Fibroblast of pulmonary artery (primary cell): ENCODE measurements around the gene DDA1.
"Not testable (repeated sequence)": the region's sequence is repeated elsewhere in the genome, so short reads cannot be mapped to it uniquely, and the experiment has no call there.

Source experiments
- DNase-seq: peaks from one replicate; pipeline ENCODE4 v3.0.0-alpha.2; 2010; ENCODE audit warnings: low read depth
- H3K4me3 ChIP-seq: replicated peaks from 2 replicates; pipeline ENCODE4 v1.5.1; 2011; ENCODE audit warnings: low read depth, mild to moderate bottlenecking, control low read depth, low read length, moderate library complexity
- CTCF ChIP-seq: IDR thresholded peaks from 2 replicates; pipeline ENCODE4 v1.5.1; 2011; ENCODE audit warnings: mild to moderate bottlenecking, control low read depth, low read length, inconsistent platforms; ENCODE audit errors: missing control alignments

The DDA1 gene

GRCh38 chr19:17289489-17289888, 19.9 kb upstream of the DDA1 start:
- DNase-seq, result peak; percentile 93
- peak overlapping the region; percentile 12 for H3K4me3 ChIP-seq
- no peak for TF ChIP-seq CTCF

- H3K4me3 ChIP-seq, result peak overlapping the region; percentile 66
- peak; percentile 90 for DNase-seq
- TF ChIP-seq CTCF, result peak; percentile 86
Measured at GRCh38 chr19:17292301-17293074, 16.9 kb upstream of the DDA1 start.

- H3K4me3 ChIP-seq, result no peak overlapping the region
- no peak for TF ChIP-seq CTCF
Measured at GRCh38 chr19:17293605-17294004, 15.8 kb upstream of the DDA1 start.

GRCh38 chr19:17294051-17294891, 15.1 kb upstream of the DDA1 start:
- H3K4me3 ChIP-seq, result no peak overlapping the region
- TF ChIP-seq CTCF, result no peak
- DNase-seq, result no peak

More at GRCh38 chr19:17293605-17294004, 15.8 kb upstream of the DDA1 start:
- DNase-seq, result no peak

GRCh38 chr19:17295551-17295950, 13.8 kb upstream of the DDA1 start:
- H3K4me3 ChIP-seq, DNase-seq: not testable (repeated sequence)

- DNase-seq, result no peak
- TF ChIP-seq CTCF, result no peak
Measured at GRCh38 chr19:17296273-17296672, 13.1 kb upstream of the DDA1 start.

GRCh38 chr19:17296976-17297375, 12.4 kb upstream of the DDA1 start:
- no peak overlapping the region for H3K4me3 ChIP-seq
- no peak for DNase-seq
- TF ChIP-seq CTCF, result no peak

More at GRCh38 chr19:17296273-17296672, 13.1 kb upstream of the DDA1 start:
- no peak overlapping the region for H3K4me3 ChIP-seq
